Fibroblast of skin of left quadriceps (primary cell): ENCODE measurements around the gene UNC5B.

Source experiments
- DNase-seq, 2 experiments: peaks; one replicate each; pipeline ENCODE4 v3.0.0-alpha.2; 2013; ENCODE audit warnings: low read depth in 2 of 2

UNC5B gene

DNA sequence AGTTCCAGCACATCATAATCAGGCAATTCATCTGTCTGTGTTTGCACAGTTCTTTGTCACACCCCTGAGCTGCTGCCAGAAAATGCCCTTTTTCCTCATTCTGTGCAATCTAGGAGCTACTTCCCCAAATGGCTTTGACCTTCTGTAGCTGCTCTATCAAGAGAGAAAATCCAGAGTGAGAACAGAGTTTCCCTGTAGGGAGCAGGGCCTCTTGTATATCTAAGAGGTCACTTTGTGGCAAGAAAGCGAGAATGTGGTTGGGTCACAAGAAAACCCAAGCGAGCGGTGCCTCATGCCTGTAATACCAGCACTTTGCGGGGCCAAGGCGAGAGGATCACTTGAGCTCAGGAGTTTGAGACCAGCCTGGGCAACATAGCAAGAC is 131.0 kb downstream of the UNC5B start:
- no peak for DNase-seq

DNA sequence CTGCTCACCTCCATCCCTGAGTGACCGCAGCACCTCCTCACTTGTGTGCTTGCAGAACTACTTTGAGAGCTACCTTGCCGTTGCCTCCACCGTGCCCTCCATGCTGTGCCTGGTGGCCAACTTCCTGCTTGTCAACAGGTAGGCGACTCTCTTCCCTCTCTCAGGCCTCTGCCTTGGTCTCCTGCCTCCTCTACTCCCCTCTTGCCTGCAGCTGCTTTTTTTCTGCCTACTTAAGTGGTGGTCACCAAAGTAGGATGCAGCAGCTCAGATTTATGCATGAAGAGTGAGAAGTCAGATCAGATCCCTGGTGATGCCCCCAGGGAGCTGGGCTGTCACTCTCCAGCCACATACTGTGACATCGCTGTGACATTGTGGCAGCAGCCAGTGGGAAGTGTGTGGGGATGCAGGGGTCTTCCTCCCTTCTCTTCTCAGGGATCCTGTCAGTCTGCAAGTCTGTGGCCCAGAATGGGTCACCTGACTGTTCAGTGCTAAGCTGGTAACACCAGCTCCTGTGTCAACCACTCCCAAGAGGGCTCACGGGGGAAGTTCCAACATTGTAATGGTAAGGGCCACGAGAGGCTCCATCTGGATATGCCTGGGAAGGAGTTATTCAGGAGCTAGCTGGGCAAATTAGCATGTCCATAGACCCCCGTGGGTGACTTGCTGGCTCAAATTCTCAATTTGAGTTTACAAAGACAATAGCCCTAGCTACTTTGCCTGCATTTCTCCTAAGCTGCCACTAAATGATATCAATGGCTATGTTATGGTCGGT is 132.0 kb downstream of the UNC5B start:
- DNase-seq: no peak

DNA sequence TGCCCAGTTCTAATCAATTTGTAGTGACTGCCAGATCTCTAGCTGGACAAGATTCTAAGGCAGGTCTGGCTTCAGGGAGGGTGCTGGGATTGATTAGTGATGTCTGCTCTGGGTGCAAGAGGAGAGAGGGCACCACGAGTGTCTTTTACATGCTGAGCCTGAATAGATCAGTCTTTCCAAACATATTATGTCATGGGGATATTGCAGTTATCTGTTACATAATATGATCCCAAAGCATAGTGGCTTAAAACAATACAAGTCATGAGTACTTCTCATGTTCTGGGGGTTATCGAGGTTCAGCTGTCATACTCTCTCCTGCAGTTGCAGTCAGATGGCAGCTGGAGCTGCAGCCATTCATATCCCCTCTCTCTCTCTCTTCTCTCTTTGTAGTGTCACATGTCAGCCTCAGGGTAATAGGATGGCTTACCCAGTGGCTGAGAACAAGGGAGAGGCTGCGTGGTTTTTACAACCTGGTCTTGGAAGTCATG is 132.7 kb downstream of the UNC5B start:
- no peak for DNase-seq

DNA sequence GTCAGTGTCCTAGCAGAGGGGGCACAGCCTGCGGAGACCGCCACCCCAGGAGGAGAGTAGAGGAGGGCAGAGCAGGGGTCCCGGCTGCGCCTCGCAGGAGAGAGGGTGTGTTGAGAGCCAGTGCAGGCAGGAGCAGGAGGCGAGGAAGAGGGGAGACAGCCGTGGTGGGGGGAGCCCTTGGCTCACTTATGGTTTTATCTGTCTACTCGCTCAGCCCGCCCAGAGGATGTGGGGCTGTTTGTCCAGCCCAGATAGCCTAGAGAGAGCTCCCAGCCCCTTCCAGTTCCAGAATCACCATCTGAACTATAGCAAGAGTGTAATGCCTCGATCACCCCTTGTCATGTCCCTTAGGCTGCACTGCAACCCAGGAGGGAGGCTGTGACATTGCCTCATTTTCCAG is 133.3 kb downstream of the UNC5B start:
- no peak for DNase-seq

DNA sequence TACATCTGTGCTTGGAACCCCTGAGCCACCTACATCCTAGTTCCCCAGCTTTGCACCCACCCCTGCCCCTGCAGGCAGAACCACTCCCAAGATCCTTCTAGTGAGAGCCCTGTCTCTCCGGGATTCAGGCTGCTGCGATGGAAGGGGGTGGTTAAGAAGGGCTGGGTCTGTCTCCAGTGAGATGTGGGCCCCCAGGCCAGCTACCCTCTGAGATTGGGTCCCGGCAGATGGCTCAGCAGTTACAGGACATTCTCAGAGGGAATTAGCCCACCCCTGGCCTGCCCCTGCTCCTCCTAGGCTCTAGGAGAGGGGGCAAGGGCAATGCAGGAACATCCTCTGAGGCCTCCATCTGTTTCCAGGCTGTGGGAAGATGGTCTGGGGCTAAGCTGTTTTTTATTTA is 134.4 kb downstream of the UNC5B start:
- no peak for DNase-seq

DNA sequence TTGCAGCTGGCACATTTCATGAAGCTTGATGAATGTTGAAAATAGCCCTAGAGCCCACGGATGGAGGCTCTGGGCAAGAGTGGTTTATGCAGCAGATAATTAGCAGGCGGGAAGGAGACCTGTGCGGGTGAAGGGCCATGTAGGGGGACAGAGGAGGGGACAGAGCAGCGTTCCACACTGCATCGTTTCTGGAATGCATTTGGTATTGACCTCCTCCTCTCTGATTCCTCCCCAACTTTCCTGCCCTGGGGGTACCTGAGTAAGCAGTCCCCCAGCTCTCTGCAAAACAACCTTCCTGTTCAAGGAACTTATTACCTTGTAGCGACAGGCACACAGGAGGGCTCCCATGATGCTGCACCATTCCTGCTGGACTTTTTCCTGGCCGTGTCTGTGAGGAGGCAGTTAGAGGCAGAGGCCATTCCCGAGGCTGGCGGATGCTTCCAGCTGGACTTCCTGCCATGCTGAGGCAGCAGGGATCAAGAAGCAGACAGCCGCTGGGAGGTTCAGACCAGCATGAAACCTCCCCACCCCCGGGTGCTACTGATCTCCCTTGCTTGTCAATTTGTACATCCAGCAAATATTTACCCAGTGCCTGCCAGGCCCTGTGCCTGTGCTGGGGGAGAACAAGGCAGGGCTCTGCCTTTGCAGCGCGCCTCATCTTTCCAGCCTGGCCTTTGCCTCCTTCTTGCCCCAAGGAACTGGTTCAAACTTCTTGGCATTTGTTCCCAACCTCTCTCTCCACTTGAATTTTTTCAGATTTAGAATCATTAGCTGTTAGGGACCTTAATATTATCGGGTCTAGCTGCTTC is 135.4 kb downstream of the UNC5B start:
- no peak for DNase-seq

DNA sequence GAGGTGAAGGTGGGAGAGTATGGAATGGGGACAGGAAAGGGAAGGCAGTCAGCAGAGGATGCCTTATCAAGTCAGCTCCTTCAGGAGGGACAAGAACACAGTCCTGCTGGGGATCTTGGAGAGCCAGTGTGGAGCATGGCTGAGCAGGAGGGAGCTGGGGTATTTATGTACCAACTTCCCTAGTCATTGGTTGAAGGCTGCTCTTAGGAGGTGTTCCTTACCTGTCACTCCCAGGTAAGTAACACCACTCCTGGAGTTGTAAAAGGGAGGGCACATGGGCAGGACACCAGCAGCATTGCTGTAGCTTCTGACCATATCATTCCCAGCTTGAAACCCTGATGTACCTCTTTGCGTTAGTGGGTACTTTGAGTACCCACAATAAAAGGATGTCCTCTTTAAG is 136.5 kb downstream of the UNC5B start:
- DNase-seq: no peak

DNA sequence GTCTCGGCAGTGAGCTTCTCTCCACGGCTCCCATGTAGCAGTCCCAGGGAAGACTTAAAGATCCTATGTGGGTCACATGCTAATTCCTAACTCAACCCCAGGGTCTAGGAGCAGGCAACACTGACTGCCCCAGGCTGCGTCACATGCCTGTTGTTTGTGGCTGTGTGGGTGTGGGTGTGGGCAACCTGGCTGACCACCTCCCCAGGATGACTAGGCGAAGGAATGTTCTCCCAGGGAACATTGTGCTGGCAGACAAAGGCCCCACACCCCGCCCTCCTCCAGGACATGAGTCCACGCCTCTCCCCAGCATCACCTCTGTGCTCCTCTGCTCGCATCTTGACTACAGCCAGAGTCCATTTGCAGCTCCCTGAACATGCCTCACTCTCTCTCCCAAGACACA is 137.0 kb downstream of the UNC5B start:
- no peak for DNase-seq

DNA sequence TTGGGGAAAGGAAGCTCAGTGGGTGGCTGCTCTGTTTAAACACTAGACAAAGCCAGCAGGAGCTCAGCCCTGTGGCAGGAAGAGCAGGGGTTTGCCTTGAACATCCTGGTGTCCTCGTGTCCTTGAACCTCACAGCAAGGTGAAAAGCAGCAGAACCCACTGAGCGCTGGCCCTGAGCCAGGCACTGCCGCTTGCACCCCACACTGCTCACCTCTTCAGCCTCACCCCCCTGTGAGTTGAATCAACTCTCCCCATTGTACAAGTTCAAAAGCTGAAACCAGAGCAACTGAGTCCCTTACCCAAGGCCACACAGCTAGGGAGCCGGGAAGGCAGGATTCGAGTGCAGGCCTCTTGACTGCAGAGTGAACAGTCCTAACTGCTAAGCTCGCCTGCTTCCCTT is 138.7 kb downstream of the UNC5B start:
- DNase-seq: no peak

DNA sequence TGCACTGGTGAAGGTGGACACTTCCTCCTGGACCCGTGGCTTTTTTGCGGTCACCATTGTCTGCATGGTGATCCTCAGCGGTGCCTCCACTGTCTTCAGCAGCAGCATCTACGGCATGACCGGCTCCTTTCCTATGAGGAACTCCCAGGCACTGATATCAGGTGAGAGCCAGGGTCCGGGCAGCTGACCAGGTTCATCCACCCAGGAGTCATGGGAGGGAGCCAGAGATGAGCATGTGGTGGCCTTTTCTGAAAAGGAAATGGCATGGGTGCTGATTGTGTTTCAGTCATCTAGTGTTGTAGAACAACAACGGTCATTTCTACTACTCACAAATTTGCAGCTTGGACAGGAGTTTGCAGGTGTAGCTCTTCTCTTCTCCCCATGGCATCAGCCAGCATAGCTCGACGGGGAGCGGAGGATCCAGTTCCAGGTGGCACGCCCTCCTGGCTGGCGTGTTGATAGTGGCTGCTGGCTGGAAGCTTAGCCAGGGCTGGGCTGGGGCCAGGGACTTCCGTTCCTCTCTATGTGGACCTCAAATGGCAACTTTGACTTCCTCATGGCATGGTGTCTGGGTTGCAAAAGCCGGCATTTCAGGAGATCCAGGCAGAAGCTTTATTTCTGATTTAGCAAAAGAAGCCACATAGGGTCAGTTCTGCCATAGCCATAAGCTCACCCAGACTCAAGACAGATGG is 139.4 kb downstream of the UNC5B start:
- DNase-seq: no peak
